ENCODE data around the gene KRTAP10-10.
"Not testable (repeated sequence)": the region's sequence is repeated elsewhere in the genome, so short reads cannot be mapped to it uniquely, and the experiment has no call there.

KRTAP10-10 gene

GRCh38 chr21:44627181-44627822 is 9.9 kb upstream of the KRTAP10-10 start:
- DNase-seq = not testable (repeated sequence)

GRCh38 chr21:44627831-44628233 is 9.3 kb upstream of the KRTAP10-10 start:
- not testable (repeated sequence) for DNase-seq

GRCh38 chr21:44628707-44629391 is 8.3 kb upstream of the KRTAP10-10 start:
- no peak for DNase-seq

- DNase-seq = no peak
Measured at GRCh38 chr21:44630440-44630839, 6.7 kb upstream of the KRTAP10-10 start.

GRCh38 chr21:44632067-44632466 is 5.1 kb upstream of the KRTAP10-10 start:
- no peak for DNase-seq

GRCh38 chr21:44636209-44637017 is 743 bp upstream of the KRTAP10-10 start:
- no peak for DNase-seq

GRCh38 chr21:44637851-44638348 is 744 bp downstream of the KRTAP10-10 start:
- not testable (repeated sequence) for DNase-seq

- not testable (repeated sequence) for DNase-seq
Measured at GRCh38 chr21:44638506-44639330, 1.6 kb downstream of the KRTAP10-10 start.

- DNase-seq = no peak
Measured at GRCh38 chr21:44639331-44639655, 2.1 kb downstream of the KRTAP10-10 start.

- DNase-seq = no peak
Measured at GRCh38 chr21:44640761-44641160, 3.6 kb downstream of the KRTAP10-10 start.

GRCh38 chr21:44643741-44644310 is 6.7 kb downstream of the KRTAP10-10 start:
- no peak for DNase-seq

- DNase-seq = no peak
Measured at GRCh38 chr21:44644878-44645277, 7.7 kb downstream of the KRTAP10-10 start.

- not testable (repeated sequence) for DNase-seq
Measured at GRCh38 chr21:44646366-44647221, 9.4 kb downstream of the KRTAP10-10 start, which contains the start of gene KRTAP10-11. TSS of gene KRTAP10-11 (plus strand) at chr21:44646414. CDS start at chr21:44646459, 45 bp downstream.

- DNase-seq = no peak
Measured at GRCh38 chr21:44647222-44647552, 10.0 kb downstream of the KRTAP10-10 start.

GRCh38 chr21:44648557-44649311 is 11.6 kb downstream of the KRTAP10-10 start:
- no peak for DNase-seq

GRCh38 chr21:44649521-44650100 is 12.5 kb downstream of the KRTAP10-10 start:
- DNase-seq = no peak

GRCh38 chr21:44650265-44650972 is 13.3 kb downstream of the KRTAP10-10 start:
- DNase-seq = no peak

- DNase-seq = no peak
Measured at GRCh38 chr21:44650973-44651675, 14.0 kb downstream of the KRTAP10-10 start.

GRCh38 chr21:44653123-44653522 is 16.0 kb downstream of the KRTAP10-10 start:
- DNase-seq = no peak
